Measurements from ENCODE around the gene PTPRG. TPM values are rescaled to one million over a fixed set of nuclear protein-coding genes. Genes with fewer than 3 reads are reported as not detected.

PTPRG gene
- total and polyA plus RNA-seq, 2 experiments from 2014 or later = 24.4 to 131 TPM

DNA sequence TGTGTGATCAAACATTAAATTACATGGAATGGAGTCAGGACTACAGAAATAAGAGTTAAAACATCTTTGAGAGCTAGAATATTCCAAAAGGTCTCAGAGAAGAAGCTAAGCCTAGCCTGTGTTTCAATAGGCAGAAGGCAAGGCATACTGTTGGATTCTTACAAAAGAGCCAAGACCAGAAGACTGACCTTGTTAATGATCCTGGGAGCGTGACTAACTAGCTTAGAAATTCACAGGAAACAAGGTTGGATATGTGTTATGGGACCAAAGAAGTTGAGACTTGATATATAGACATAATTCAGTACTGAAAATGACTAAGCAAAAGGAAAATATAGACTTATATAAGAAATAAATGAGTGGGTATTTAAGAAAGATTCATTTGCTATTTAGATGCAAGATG lies 761.9 kb downstream of the PTPRG start:
- Histone ChIP-seq H4K20me1 (replicated peaks; ENCODE audit: insufficient read depth) (0 out of 2 replicates have a peak, but pooled peaks cover 4% of the 10 kb centered on the region), H3K4me3 (no peak overlapping the region), H3K27ac (ENCODE audit: low read depth) (no peak overlapping the region), H2AFZ (no peak overlapping the region), H3K27me3 (ENCODE audit: insufficient read depth) (no peaks in the 10 kb centered on the region), H3K4me2 (no peak overlapping the region), H3F3A (replicated peaks; ENCODE audit: low read depth) (no peaks in the 10 kb centered on the region), H3K9me2 (ENCODE audit: insufficient read depth) (no peaks in the 10 kb centered on the region), H3K79me2 (replicated peaks; ENCODE audit: insufficient read depth) (no peaks in the 10 kb centered on the region), H3K4me1 (ENCODE audit: insufficient read depth) (no peaks in the 10 kb centered on the region; the same call in 1 of the 2 replicates), H3K36me3 (ENCODE audit: insufficient read depth) (no peaks in the 10 kb centered on the region)
- H3K4me1 Mint-ChIP-seq = no peaks in the 10 kb centered on the region
- no peak overlapping the region for H3K4me3 Mint-ChIP-seq
- DNase-seq (ENCODE audit: low spot score) = no peak
- ATAC-seq = no peak
- H3K27me3 Mint-ChIP-seq (ENCODE audit: insufficient read depth, low read depth, poor library complexity) = peaks cover 9% of the 10 kb centered on the region
- peaks cover 7% of the 10 kb centered on the region; the same call in 2 of the 3 replicates for H3K9me3 Mint-ChIP-seq
- no peak for TF ChIP-seq EZH2phosphoT487 (IDR thresholded peaks at IDR 0.05; ENCODE audit: unreplicated experiment)
- TF ChIP-seq POLR2AphosphoS5 (IDR thresholded peaks at IDR 0.05; ENCODE audit: low read depth) = no peak
- TF ChIP-seq NANOG (IDR thresholded peaks at IDR 0.05; ENCODE audit: borderline replicate concordance) = no peak
- TF ChIP-seq JUNB (IDR thresholded peaks at IDR 0.05; ENCODE audit: unreplicated experiment) = no peak
- TF ChIP-seq, protein P1, sequence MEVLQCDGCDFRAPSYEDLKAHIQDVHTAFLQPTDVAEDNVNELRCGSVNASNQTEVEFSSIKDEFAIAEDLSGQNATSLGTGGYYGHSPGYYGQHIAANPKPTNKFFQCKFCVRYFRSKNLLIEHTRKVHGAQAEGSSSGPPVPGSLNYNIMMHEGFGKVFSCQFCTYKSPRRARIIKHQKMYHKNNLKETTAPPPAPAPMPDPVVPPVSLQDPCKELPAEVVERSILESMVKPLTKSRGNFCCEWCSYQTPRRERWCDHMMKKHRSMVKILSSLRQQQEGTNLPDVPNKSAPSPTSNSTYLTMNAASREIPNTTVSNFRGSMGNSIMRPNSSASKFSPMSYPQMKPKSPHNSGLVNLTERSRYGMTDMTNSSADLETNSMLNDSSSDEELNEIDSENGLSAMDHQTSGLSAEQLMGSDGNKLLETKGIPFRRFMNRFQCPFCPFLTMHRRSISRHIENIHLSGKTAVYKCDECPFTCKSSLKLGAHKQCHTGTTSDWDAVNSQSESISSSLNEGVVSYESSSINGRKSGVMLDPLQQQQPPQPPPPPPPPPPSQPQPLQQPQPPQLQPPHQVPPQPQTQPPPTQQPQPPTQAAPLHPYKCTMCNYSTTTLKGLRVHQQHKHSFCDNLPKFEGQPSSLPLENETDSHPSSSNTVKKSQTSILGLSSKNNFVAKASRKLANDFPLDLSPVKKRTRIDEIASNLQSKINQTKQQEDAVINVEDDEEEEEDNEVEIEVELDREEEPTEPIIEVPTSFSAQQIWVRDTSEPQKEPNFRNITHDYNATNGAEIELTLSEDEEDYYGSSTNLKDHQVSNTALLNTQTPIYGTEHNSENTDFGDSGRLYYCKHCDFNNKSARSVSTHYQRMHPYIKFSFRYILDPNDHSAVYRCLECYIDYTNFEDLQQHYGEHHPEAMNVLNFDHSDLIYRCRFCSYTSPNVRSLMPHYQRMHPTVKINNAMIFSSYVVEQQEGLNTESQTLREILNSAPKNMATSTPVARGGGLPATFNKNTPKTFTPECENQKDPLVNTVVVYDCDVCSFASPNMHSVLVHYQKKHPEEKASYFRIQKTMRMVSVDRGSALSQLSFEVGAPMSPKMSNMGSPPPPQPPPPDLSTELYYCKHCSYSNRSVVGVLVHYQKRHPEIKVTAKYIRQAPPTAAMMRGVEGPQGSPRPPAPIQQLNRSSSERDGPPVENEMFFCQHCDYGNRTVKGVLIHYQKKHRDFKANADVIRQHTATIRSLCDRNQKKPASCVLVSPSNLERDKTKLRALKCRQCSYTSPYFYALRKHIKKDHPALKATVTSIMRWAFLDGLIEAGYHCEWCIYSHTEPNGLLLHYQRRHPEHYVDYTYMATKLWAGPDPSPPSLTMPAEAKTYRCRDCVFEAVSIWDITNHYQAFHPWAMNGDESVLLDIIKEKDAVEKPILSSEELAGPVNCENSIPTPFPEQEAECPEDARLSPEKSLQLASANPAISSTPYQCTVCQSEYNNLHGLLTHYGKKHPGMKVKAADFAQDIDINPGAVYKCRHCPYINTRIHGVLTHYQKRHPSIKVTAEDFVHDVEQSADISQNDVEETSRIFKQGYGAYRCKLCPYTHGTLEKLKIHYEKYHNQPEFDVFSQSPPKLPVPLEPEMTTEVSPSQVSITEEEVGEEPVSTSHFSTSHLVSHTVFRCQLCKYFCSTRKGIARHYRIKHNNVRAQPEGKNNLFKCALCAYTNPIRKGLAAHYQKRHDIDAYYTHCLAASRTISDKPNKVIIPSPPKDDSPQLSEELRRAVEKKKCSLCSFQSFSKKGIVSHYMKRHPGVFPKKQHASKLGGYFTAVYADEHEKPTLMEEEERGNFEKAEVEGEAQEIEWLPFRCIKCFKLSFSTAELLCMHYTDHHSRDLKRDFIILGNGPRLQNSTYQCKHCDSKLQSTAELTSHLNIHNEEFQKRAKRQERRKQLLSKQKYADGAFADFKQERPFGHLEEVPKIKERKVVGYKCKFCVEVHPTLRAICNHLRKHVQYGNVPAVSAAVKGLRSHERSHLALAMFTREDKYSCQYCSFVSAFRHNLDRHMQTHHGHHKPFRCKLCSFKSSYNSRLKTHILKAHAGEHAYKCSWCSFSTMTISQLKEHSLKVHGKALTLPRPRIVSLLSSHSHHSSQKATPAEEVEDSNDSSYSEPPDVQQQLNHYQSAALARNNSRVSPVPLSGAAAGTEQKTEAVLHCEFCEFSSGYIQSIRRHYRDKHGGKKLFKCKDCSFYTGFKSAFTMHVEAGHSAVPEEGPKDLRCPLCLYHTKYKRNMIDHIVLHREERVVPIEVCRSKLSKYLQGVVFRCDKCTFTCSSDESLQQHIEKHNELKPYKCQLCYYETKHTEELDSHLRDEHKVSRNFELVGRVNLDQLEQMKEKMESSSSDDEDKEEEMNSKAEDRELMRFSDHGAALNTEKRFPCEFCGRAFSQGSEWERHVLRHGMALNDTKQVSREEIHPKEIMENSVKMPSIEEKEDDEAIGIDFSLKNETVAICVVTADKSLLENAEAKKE (CRISPR knock-in tag; IDR thresholded peaks at IDR 0.05) = no peak
- no peak for TF ChIP-seq CREB1 (CRISPR knock-in tag; IDR thresholded peaks at IDR 0.05; ENCODE audit: low read depth)
- TF ChIP-seq ZNF114 (CRISPR knock-in tag; IDR thresholded peaks at IDR 0.05) = no peak
- TF ChIP-seq, protein P2, sequence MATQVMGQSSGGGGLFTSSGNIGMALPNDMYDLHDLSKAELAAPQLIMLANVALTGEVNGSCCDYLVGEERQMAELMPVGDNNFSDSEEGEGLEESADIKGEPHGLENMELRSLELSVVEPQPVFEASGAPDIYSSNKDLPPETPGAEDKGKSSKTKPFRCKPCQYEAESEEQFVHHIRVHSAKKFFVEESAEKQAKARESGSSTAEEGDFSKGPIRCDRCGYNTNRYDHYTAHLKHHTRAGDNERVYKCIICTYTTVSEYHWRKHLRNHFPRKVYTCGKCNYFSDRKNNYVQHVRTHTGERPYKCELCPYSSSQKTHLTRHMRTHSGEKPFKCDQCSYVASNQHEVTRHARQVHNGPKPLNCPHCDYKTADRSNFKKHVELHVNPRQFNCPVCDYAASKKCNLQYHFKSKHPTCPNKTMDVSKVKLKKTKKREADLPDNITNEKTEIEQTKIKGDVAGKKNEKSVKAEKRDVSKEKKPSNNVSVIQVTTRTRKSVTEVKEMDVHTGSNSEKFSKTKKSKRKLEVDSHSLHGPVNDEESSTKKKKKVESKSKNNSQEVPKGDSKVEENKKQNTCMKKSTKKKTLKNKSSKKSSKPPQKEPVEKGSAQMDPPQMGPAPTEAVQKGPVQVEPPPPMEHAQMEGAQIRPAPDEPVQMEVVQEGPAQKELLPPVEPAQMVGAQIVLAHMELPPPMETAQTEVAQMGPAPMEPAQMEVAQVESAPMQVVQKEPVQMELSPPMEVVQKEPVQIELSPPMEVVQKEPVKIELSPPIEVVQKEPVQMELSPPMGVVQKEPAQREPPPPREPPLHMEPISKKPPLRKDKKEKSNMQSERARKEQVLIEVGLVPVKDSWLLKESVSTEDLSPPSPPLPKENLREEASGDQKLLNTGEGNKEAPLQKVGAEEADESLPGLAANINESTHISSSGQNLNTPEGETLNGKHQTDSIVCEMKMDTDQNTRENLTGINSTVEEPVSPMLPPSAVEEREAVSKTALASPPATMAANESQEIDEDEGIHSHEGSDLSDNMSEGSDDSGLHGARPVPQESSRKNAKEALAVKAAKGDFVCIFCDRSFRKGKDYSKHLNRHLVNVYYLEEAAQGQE (IDR thresholded peaks at IDR 0.05; ENCODE audit: unreplicated experiment) = no peak
- no peak for TF ChIP-seq ZNF331 (CRISPR knock-in tag; IDR thresholded peaks at IDR 0.05; ENCODE audit: low read depth)
- TF ChIP-seq, protein P3, sequence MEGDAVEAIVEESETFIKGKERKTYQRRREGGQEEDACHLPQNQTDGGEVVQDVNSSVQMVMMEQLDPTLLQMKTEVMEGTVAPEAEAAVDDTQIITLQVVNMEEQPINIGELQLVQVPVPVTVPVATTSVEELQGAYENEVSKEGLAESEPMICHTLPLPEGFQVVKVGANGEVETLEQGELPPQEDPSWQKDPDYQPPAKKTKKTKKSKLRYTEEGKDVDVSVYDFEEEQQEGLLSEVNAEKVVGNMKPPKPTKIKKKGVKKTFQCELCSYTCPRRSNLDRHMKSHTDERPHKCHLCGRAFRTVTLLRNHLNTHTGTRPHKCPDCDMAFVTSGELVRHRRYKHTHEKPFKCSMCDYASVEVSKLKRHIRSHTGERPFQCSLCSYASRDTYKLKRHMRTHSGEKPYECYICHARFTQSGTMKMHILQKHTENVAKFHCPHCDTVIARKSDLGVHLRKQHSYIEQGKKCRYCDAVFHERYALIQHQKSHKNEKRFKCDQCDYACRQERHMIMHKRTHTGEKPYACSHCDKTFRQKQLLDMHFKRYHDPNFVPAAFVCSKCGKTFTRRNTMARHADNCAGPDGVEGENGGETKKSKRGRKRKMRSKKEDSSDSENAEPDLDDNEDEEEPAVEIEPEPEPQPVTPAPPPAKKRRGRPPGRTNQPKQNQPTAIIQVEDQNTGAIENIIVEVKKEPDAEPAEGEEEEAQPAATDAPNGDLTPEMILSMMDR (conservative IDR thresholded peaks at IDR 0.05; ENCODE audit: low read depth in 2 of 2) = no peak
- no peak for TF ChIP-seq EZH2 (IDR thresholded peaks at IDR 0.05; ENCODE audit: low read depth, unreplicated experiment)
- peaks cover 7% of the 10 kb centered on the region; the same call in 2 of the 3 replicates for H3K36me3 Mint-ChIP-seq (ENCODE audit: low read depth)
- H3K27ac Mint-ChIP-seq = no peak overlapping the region

Data from GM23338 (cell line).